ENCODE results near the gene SUOX. TPM values are rescaled to one million over a fixed set of nuclear protein-coding genes. Genes with fewer than 3 reads are reported as not detected.

The SUOX gene
- 1.0 TPM for polyA plus RNA-seq (2012; ENCODE audit: insufficient read depth, insufficient read length)

DNA sequence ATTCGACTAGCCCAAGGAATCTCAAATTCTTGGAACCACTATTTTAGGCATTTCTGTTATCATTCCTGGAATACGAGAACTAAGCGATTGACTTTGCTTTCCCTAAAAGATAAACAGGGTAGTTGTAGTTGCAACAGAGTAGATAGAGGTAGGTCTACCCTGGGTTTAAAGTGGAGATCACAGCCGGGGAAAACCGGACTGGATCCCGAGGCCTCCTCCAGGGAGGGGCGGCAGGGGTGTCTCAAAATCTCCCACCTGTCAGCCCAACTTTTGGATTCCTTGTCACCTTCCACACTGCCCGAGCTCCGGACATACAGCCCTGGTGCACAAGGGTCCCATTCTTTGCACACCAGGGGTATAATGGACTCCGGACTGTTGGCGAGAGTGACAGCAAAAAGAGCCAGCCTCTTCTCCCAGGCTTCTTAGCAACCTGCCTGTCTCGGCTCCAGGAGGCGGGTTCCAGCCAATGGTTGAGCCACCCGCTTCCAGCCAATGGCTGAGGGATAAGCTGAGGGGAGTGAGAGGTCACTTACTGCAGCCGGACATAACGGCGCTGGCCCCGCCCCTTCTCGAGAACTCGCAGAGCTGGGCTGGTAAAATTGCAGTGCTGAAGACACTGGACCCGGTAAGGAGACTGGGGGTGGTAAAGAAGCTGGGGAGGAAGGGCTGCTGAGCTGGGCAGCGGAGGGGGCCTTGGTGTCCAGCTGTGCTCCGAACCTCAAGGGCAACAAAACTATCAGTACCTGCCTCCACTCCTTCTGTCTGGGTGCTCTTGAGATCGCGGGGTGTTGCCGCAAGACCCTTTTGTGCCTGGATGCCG is at the start of gene SUOX:
Gene SUOX (plus strand): TSS at position 562 of the 820 bp plus-strand sequence. CDS start 4,946 bp downstream, outside the sequence.
- no peak for DNase-seq (ENCODE audit: low read depth, low spot score)
- no peak within 1 kb of the TSS for H3K4me3 ChIP-seq (ENCODE audit: low read length)

DNA sequence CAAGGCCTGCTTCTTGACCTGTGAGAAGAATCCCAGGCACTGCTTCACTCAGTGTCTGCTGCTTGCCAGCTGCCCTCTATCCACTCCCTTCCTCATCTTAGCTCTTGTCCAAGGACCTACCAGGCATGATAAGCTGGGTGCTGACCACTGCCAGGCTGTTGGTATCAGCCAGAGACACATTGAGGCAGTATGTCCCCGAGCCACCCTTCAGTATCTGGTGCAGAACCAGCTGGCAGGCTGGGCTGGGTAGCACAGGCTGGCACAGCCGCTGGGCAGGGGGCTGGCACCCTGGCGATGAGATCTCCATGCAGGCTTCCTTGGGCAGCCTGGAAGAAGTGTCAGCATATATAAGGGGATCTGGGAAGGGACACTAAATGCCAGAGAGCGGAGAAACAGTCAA is 41.7 kb upstream of the SUOX start:
- no peak for DNase-seq (ENCODE audit: low read depth, low spot score)
- no peak overlapping the region for H3K4me3 ChIP-seq (ENCODE audit: low read length)

DNA sequence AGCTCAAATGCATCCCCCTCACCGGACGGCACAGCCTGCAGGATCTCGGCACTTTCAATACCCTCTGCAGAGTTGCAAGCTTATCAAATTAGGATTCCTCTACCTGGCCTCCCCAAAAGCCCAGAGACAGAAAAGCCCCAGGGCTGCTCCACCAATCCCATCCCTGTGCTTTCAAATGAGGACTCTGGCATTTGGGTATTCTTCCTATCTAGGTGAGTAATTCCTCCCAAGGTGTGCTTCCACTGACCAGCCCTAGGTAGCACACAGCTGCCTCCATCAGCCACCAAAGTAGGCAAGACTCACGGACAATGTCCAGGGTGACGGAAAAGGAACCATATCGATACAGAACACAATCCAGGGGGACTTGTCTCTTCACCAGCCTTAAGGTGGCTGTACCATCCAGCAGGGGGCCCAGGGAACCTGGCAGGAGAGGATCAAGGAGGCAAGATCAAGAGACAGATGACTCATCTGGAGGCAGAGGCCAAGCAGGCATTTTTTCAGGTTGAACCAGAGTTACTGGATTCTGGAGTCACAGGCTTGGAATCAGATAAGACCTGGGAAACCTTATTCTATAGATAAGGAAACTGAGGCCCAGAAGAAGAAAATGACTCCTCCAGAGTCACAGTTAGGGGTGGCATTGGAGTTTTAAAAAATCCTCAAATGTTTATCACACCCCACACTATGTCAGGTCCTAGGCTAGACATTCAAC is 41.1 kb upstream of the SUOX start:
- peak; percentile 63 for DNase-seq (ENCODE audit: low read depth, low spot score)
- H3K4me3 ChIP-seq (ENCODE audit: low read length), result no peak overlapping the region

DNA sequence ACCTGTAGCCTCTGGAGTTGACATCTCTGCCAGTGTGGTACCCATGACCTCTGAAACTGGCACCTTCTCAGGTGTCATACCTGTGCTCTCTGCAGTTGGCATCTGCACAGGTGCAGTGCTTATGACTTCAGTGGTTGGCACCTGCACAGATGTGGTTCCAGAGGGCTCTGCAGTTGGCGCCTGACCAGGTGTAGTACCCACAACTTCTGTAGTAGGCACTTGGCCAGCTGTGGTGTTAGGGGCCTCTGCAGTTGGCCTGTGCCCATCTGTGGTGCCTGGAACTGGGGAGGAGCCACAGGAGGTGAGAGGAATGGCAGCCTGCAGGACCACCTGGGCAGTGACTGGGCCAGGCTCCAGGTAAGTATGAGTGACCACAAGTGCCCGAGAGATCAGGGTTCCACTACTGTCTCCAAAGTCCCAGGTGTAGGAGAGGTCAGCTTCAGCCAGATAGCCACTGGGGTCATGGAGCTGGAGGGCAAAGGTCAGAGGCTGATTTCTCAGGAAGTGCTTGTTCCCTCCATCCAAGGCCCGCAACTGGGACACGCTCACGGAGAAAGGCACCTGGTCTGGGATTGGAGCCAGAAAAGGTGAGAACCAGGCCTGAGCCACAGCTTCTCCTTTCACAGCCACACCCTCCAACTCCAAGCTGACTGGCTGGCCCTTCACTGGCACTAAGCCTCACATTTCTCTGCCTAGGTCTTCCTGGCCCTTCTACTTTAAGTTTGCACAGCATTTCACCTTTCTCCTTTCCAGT is 39.8 kb upstream of the SUOX start:
- H3K4me3 ChIP-seq (ENCODE audit: low read length), result no peak overlapping the region
- no peak for DNase-seq (ENCODE audit: low read depth, low spot score)

DNA sequence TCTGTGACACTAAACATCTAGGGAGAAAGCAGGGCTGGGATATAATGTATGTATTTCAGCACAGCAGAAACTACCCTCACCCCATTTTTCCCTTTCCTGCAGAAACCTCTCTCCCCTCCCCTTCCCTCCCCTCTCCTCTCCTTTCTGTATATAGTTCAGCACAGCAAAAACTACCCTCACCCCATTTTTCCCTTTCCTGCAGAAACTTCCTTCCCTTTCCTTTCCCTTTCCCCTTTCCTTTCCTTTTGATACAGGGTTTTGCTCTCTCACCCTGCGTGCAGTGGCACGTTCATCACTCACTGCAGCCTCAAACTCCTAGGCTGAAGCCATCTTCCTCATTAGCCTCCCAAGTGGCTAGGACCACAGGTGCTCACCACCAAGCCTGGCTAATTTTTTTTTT is 33.3 kb upstream of the SUOX start:
- no peak for DNase-seq (ENCODE audit: low read depth, low spot score)
- no peak overlapping the region for H3K4me3 ChIP-seq (ENCODE audit: low read length)

DNA sequence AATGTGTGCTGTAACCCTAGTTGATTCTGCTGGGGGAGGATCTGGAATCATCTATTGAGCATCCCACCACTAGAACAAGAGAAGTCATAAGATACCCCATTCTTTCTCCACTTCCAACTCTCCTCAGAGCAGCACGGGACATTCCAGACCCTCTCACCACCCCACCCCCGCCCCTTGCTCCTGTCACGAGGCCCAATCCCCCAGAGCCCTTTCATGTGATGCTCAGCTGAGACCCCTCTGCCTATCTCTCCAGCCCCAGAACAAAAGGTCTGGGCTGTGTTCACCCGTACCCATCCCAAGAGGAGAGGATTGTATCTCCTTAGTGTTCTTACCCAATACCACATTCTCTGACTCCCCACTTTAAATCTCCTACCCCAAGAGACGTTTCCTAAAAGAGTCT is 31.8 kb upstream of the SUOX start:
- DNase-seq (ENCODE audit: low read depth, low spot score), result no peak
- H3K4me3 ChIP-seq (ENCODE audit: low read length), result no peak overlapping the region

DNA sequence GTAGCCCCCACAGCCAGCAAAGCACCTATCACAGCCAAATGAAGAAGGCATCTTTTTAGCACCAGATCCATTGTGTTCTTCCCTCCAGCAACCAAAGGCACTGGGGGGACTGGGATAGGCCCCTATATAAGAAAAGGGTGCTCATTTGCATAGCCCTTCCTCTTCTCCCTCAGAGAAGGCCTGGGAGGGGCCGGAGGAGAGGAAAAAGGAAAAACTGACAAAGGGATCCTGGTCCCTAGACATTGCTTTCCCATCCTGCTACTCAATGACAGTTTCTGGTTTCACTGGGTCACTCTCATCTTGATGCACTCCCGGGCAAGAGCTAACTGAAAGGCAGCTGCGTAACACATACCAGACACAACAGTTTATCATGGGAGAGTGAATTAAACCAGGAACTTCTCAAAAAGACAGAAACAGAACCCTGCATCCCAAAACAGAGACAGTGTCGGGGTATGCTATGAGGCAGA is 31.1 kb upstream of the SUOX start, which contains the start of gene PMEL:
Gene PMEL (minus strand): TSS at position 102 of the 467 bp plus-strand sequence. CDS start 31 bp downstream, at position 71.
- peak within 1 kb of the TSS; percentile 94 for H3K4me3 ChIP-seq (ENCODE audit: low read length)
- DNase-seq (ENCODE audit: low read depth, low spot score), result no peak

DNA sequence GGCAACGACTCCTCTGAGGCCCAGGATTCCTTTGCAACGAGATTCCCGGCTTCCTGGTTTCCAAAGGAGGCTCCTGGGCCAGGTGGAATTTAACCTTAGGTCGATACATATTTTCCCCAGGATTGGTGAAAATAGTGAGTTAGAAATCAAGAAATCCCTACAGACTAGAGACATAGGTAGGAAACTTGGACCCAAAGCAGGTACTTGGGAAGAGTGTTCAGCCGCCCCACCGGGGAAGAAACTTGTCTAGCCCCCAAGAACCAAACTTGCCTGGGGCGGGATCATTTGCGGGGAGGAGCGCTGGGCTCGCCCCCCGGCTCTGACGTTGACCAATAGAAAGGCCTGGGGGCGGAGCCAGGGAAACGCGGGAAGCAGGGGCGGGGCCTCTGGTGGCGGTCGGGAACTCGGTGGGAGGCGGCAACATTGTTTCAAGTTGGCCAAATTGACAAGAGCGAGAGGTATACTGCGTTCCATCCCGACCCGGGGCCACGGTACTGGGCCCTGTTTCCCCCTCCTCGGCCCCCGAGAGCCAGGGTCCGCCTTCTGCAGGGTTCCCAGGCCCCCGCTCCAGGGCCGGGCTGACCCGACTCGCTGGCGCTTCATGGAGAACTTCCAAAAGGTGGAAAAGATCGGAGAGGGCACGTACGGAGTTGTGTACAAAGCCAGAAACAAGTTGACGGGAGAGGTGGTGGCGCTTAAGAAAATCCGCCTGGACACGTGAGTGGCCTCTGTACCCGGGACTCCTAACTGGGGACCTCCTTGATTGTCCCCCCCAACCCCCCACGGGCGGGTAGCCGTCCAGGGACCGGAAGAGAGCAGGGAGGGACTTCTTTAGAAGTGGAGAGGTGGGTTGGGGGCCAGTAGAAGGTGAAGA is 30.4 kb upstream of the SUOX start, which contains the start of gene CDK2:
Gene CDK2 (plus strand): TSS at position 423 of the 874 bp plus-strand sequence. CDS start 179 bp downstream, at position 602.
- peak; percentile 84 for DNase-seq (ENCODE audit: low read depth, low spot score)
- H3K4me3 ChIP-seq (ENCODE audit: low read length), result peak within 1 kb of the TSS; percentile 94

DNA sequence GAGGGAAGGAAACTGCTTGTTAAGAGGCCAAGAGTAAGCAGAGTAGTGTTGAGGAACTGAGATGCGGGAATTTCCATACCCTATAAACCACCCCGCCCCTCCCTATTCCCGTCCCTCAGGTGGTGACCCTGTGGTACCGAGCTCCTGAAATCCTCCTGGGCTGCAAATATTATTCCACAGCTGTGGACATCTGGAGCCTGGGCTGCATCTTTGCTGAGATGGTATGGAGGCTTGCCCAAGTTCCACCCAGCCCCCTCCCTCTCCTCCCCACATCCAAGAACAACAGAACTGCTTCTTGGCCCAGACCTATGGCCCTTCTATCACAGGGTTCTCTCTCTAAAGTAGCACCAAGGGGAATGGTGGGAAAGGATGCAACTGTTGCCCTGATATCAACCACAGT is 27.7 kb upstream of the SUOX start:
- no peak overlapping the region for H3K4me3 ChIP-seq (ENCODE audit: low read length)
- no peak for DNase-seq (ENCODE audit: low read depth, low spot score)

DNA sequence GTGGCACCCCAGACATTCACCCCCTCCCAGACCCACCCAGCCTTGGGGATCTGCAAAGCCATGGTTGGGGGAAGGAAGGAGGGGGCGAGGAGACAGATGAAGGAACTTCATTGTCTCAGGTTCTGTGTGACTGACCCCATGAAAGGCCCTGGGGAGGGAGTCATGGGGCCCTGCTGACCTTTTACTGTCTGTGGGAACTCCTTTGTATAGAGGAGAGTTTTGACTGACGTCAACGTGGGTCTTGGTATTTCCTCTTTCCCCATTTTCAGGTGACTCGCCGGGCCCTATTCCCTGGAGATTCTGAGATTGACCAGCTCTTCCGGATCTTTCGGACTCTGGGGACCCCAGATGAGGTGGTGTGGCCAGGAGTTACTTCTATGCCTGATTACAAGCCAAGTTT is 26.3 kb upstream of the SUOX start:
- no peak overlapping the region for H3K4me3 ChIP-seq (ENCODE audit: low read length)
- DNase-seq (ENCODE audit: low read depth, low spot score), result no peak

DNA sequence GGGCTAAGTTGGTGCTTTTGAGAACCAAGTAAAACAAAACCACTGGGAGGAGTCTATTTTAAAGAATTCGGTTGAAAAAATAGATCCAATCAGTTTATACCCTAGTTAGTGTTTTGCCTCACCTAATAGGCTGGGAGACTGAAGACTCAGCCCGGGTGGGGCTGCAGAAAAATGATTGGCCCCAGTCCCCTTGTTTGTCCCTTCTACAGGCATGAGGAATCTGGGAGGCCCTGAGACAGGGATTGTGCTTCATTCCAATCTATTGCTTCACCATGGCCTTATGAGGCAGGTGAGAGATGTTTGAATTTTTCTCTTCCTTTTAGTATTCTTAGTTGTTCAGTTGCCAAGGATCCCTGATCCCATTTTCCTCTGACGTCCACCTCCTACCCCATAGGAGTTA is 25.0 kb upstream of the SUOX start:
- H3K4me3 ChIP-seq (ENCODE audit: low read length), result no peak overlapping the region
- no peak for DNase-seq (ENCODE audit: low read depth, low spot score)

DNA sequence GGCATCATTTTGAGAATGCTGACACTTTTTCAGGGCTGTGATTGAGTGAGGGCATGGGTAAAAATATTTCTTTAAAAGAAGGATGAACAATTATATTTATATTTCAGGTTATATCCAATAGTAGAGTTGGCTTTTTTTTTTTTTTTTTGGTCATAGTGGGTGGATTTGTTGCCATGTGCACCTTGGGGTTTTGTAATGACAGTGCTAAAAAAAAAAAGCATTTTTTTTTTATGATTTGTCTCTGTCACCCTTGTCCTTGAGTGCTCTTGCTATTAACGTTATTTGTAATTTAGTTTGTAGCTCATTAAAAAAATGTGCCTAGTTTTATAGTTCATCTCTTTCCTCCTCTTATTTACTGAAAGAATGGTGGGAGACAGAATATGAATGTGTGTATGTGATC is 24.6 kb upstream of the SUOX start:
- H3K4me3 ChIP-seq (ENCODE audit: low read length), result peak overlapping the region; percentile 56
- no peak for DNase-seq (ENCODE audit: low read depth, low spot score)

DNA sequence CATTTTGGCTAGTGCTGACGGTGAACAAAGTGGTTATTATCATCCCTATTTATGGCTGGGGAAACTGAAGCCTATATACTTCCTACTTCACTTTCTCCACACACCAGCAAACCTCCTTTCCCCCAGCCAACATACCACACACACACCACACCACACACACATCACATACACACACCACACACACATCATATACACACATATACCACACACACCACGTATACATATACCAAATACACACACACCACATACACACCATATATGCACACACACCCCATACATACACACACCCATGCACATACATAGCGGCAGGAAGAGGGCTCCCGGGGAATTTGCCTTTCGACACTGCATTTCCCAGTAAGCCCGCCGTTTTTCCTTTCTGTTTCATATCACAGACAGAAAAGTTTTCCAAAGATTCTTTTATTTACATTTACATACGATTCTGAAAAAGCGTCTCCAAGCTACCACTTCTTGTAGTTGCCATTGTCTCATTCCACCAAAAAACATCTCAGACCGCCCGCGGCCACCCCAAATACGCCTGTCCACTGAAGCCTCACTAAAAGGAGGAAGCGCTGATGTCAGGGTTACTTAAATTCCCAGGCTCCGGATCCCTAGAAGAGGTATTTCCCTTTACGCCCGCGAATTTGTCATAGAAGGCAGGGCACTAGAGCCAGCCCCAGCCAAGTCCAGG is 24.0 kb upstream of the SUOX start:
- peak overlapping the region; percentile 56 for H3K4me3 ChIP-seq (ENCODE audit: low read length)
- no peak for DNase-seq (ENCODE audit: low read depth, low spot score)

DNA sequence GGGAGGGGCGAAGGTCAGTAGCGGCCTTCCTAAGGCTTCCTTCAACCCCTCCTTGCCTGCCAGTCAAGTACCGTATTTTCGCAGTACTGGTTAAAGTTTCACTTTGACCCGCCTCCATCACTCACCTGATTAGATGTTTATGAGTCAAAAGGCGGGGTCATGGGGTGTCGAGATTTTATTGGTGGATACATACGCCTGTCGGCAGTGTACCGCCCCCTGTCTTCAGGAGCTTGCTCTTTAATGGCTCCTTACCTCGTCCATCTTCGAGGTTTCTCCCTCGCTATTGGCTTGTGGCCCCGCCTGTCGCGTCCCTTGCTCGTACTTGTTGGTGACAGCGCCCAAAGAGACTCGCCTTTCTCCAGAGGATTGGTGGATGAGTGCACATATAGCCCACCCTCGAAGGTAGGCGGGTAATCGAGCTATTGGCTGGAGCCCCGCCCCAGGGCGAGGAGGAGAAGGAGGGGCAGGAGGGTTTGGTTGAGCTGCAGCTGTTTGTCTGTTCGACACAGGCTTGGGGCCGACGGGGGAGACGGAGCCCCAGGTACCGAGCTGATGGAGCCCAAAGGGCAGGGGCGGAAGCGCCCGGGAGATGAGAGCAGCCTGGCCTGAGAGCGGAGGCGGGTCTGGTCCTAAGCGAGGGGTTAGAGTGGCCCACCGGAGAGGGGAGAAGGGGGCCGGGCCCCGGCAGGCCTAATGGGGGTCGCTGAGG is 23.3 kb upstream of the SUOX start, which contains the start of gene RAB5B:
Gene RAB5B (plus strand): TSS at position 480 of the 709 bp plus-strand sequence. CDS start 12,883 bp downstream, outside the sequence.
- DNase-seq (ENCODE audit: low read depth, low spot score), result peak; percentile 100
- peak within 1 kb of the TSS; percentile 83 for H3K4me3 ChIP-seq (ENCODE audit: low read length)

DNA sequence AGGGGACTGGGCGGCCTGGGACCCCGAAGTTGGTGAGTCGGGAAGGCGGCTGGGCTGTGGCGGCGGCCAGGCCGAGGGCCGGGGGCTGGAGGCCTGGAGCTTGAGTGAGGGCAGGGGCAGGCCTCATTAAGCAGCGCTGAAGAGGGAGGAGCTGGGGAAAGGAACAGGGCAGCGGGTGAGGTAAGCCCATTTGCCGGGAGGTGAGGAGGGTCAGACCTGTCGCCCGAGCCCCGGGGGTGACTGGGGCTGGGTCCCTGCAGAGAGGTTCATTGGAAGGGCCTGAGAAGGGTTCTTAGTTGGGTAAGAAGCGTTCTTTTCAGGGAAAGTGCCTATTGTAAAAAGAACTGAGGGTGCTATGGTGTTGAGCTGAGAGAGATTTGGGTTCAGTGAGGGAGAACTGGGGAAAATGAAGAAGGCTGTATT is 22.8 kb upstream of the SUOX start:
- peak overlapping the region; percentile 83 for H3K4me3 ChIP-seq (ENCODE audit: low read length)
- no peak for DNase-seq (ENCODE audit: low read depth, low spot score)

DNA sequence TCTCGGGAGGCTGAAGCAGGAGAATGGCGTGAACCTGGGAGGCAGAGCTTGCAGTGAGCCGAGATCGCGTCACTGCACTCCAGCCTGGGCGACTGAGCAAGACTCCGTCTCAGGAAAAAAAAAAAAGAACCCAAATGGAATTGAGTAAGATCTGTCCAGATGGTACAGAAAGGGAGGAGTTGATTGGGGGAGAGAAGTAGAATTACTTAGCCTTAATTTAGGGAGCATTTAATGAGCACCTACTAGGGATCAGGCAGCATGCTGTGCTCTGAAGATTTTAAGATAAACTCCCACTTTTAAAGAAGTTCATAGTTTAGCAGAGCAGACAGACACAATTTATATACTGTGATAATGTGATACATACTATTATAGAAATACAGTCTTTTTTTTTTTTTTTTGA is 18.7 kb upstream of the SUOX start:
- DNase-seq (ENCODE audit: low read depth, low spot score), result no peak
- no peak overlapping the region for H3K4me3 ChIP-seq (ENCODE audit: low read length)

DNA sequence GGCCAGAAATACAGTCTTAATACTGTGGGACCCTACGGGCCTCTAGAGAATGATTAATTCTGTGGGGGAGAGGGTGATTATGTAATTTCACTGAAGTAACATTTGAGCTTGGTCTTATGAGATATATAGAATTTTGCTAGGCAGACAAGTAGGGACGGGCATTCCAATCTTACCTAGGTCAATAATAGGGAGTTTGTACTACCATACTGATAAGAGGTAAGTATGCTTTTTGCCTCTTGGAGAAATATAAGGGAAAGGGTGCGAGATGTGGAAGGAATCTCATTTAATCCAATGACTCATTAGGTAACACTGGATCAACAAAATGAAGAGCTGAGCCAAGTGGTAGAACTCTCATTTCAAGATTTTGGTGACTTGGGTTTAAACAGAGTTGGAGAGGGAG is 18.0 kb upstream of the SUOX start:
- no peak for DNase-seq (ENCODE audit: low read depth, low spot score)
- H3K4me3 ChIP-seq (ENCODE audit: low read length), result no peak overlapping the region

Data from Jurkat, Clone E6-1 (cell line).